Prostate gland (tissue), 2 donors: ENCODE measurements around the gene YARS1. TPM values are rescaled to one million over a fixed set of nuclear protein-coding genes. Genes with fewer than 3 reads are reported as not detected.
A peak's percentile ranks its signal among the peaks of the same experiment; 100 is the strongest.

Source experiments
- DNase-seq: peaks from one replicate; pipeline ENCODE4 v3.0.0-alpha.2; 2019; ENCODE audit warnings: low spot score
- H3K27ac ChIP-seq, 2 donors: fragments of 200-600 bp; sonication (generic); 2 replicates each; pipeline ENCODE4 v1.5.1; 2017 to 2019
- H3K27me3 ChIP-seq: fragments of 200-600 bp; sonication (generic); replicated peaks from 2 replicates; pipeline ENCODE4 v1.5.1; 2019; ENCODE audit not compliant: insufficient read depth
- H3K36me3 ChIP-seq, 2 donors: fragments of 200-600 bp; sonication (generic); 1 replicate in 1 of 2; 2 replicates in 1 of 2; pipeline versions ENCODE4 v1.5.1 to v1.8.1; 2017 to 2019
- H3K4me1 ChIP-seq: fragments of 200-600 bp; sonication (generic); replicated peaks from 2 replicates; pipeline ENCODE4 v1.5.1; 2019
- H3K4me3 ChIP-seq, 2 donors: fragments of 200-600 bp; sonication (generic); 2 replicates each; pipeline ENCODE4 v1.5.1; 2017 to 2019
- H3K9me3 ChIP-seq: fragments of 200-600 bp; sonication (generic); 2 replicates; pipeline ENCODE4 v1.5.1; 2017
- POLR2A ChIP-seq: fragments of 450-650 bp; IDR thresholded peaks from one replicate; pipeline ENCODE4 v1.6.1; 2016; ENCODE audit warnings: antibody characterized with exemption, mild to moderate bottlenecking
- POLR2AphosphoS5 ChIP-seq: sonication (generic); formaldehyde crosslinking; IDR thresholded peaks from one replicate; pipeline ENCODE4 v1.6.1; 2017; ENCODE audit warnings: antibody characterized with exemption
- WGBS: methylation state at CpG from one replicate; pipeline ENCODE4 v1.1.5; 2018; 5-methylcytosine and 5-hydroxymethylcytosine counted together
- intact Hi-C: fragments of 100-400 bp; cut with DNase I; formaldehyde crosslinking; loops from one replicate; pipeline ENCODE4 v1.14.2; 2022
- total RNA-seq, 2 donors: library from RNA; depleted of rRNA; stranded (reverse); fragments of >200 nt; gene quantifications; one replicate each; pipeline ENCODE4 v1.1.0, GENCODE V29; 2016
- TF ChIP-seq, protein P1 (sequence below), 4 experiments: fragments of 200-600 bp in 2 of 4; fragments of 450-650 bp in 2 of 4; sonication (generic) in 2 of 4; IDR thresholded peaks; 1 replicate in 3 of 4; 2 replicates in 1 of 4; pipeline ENCODE4 v1.5.1; 2016 to 2019; ENCODE audit warnings: antibody characterized with exemption in 4 of 4, mild to moderate bottlenecking in 2 of 4, moderate library complexity in 2 of 4

Gene YARS1
- total RNA-seq, 2 donors from 2014 or later = 32.0 to 63.5 TPM

- H3K4me1 ChIP-seq = no peaks in the 10 kb centered on the region
- WGBS = 77% methylated on average over 8 of the region's 8 CpGs
- no peaks in the 10 kb centered on the region for H3K9me3 ChIP-seq
- peaks cover 4 to 8% of the 10 kb centered on the region in 2 donors for H3K36me3 ChIP-seq
- H3K27me3 ChIP-seq = no peaks in the 10 kb centered on the region
- no peak overlapping the region for H3K4me3 ChIP-seq
- intact Hi-C loops = no loop called here
- no peak for DNase-seq
- TF ChIP-seq POLR2A (no peak), POLR2AphosphoS5 (no peak)
- TF ChIP-seq, protein P1, sequence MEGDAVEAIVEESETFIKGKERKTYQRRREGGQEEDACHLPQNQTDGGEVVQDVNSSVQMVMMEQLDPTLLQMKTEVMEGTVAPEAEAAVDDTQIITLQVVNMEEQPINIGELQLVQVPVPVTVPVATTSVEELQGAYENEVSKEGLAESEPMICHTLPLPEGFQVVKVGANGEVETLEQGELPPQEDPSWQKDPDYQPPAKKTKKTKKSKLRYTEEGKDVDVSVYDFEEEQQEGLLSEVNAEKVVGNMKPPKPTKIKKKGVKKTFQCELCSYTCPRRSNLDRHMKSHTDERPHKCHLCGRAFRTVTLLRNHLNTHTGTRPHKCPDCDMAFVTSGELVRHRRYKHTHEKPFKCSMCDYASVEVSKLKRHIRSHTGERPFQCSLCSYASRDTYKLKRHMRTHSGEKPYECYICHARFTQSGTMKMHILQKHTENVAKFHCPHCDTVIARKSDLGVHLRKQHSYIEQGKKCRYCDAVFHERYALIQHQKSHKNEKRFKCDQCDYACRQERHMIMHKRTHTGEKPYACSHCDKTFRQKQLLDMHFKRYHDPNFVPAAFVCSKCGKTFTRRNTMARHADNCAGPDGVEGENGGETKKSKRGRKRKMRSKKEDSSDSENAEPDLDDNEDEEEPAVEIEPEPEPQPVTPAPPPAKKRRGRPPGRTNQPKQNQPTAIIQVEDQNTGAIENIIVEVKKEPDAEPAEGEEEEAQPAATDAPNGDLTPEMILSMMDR (IDR thresholded peaks at IDR 0.05) = no peak
- no peak overlapping the region for H3K27ac ChIP-seq
These were observed 36.4 kb downstream of the YARS1 start for GRCh38 chr1:32780628-32781234.

- H3K9me3 ChIP-seq = no peaks in the 10 kb centered on the region
- WGBS = 89% methylated on average over 8 of the region's 8 CpGs
- H3K36me3 ChIP-seq = peaks cover 4 to 8% of the 10 kb centered on the region in 2 donors
- H3K4me3 ChIP-seq = no peak overlapping the region
- intact Hi-C loops = no loop called here
- H3K27ac ChIP-seq = no peak overlapping the region
- no peaks in the 10 kb centered on the region for H3K27me3 ChIP-seq
- no peak for TF ChIP-seq POLR2AphosphoS5
- TF ChIP-seq POLR2A = no peak
- TF ChIP-seq, protein P1 (IDR thresholded peaks at IDR 0.05) = no peak
- no peak for DNase-seq
- H3K4me1 ChIP-seq = no peaks in the 10 kb centered on the region
These were observed 37.2 kb downstream of the YARS1 start for GRCh38 chr1:32780005-32780404.

DNA sequence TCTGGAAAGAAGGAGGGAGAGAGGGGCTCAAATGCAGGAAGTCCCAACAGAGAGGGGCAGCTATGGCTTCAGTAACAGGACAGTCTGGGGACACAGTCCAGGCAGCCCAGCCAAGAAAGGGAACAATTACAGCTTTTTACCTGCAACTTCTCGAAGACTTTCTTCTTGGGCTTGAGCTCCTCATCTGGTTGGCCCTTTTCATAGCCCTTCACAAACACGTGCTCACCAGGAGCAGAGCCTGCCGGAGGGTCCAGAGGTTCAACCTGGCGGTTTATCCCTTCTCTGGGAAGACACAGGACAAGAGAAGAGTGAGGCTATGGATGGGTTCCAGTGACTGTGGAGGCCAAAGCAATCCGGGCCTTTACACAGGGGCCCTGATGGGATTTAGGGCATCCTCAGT lies 37.9 kb downstream of the YARS1 start:
- WGBS = 95% methylated on average over 5 of the region's 5 CpGs
- no peaks in the 10 kb centered on the region for H3K27me3 ChIP-seq
- H3K36me3 ChIP-seq = peaks cover 4 to 8% of the 10 kb centered on the region in 2 donors
- H3K4me3 ChIP-seq = no peak overlapping the region
- no peak for TF ChIP-seq POLR2A
- TF ChIP-seq, protein P1 (IDR thresholded peaks at IDR 0.05) = no peak
- TF ChIP-seq POLR2AphosphoS5 = no peak
- DNase-seq = no peak
- H3K27ac ChIP-seq = no peak overlapping the region
- H3K4me1 ChIP-seq = no peaks in the 10 kb centered on the region
- intact Hi-C loops = no loop called here
- H3K9me3 ChIP-seq = no peaks in the 10 kb centered on the region

DNA sequence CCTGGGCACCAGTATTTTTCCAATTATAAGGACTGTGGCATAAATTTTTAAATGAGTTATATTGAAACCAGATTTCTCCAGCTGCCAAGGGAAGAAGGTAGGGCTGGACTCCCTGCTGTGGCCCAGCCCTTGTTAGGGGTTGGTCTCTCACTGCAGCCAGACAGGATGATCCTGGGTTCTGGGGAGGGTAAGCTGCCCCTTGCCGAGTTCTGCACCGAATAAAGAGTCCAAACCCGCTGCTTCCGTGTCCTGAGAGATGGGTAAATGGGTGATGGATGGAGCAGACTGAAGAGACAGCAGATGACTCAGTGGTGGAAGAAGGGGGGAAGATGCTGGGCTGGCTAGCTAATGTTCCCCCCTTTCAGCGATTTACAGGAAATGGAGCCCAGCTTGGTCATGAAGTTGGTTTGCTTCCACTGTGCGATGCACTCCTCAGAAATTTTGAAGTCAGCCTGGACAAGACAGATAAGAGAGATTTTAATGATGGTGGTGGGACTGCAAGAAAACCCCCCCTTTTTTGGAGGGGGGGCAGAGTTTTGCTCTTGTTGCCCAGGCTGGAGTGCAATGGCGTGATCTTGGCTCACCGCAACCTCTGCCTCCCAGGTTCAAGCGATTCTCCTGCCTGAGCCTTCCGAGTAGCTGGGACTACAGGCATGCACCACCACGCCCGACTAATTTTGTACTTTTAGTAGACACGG lies 41.4 kb downstream of the YARS1 start:
- TF ChIP-seq, protein P1 (IDR thresholded peaks at IDR 0.05) = no peak
- no peak for TF ChIP-seq POLR2AphosphoS5
- no peak for TF ChIP-seq POLR2A
- no peaks in the 10 kb centered on the region for H3K9me3 ChIP-seq
- 76% methylated on average over 13 of the region's 13 CpGs for WGBS
- peak overlapping the region in 1 of 2 donors; percentile 33 for H3K27ac ChIP-seq
- H3K27me3 ChIP-seq = no peaks in the 10 kb centered on the region
- intact Hi-C loops = no loop called here
- no peak for DNase-seq
- H3K4me3 ChIP-seq = no peak overlapping the region
- no peaks in the 10 kb centered on the region for H3K4me1 ChIP-seq
- peaks cover 0 to 2% of the 10 kb centered on the region in 2 donors for H3K36me3 ChIP-seq
